ENCODE data around the gene MMP19.

The MMP19 gene

DNA sequence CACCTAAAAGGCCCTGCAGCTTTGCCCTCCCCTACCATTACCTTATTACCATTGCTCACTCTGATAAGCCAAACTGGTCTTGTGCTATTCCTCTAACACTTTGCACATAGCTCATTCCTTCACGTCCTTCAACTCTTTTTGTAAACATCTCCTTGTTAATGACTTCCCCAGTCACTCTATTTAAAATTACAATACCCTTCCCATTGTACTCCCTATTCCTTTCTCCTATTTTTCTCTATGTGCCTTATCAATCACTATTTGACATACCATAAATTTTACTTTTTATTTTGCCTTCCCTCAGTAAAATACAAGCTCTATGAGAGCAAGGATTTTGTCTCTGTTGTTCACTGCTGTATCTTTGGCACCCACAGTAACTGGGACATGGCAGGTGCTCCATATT, 30.6 kb downstream of the MMP19 start:
- no peak for DNase-seq

DNA sequence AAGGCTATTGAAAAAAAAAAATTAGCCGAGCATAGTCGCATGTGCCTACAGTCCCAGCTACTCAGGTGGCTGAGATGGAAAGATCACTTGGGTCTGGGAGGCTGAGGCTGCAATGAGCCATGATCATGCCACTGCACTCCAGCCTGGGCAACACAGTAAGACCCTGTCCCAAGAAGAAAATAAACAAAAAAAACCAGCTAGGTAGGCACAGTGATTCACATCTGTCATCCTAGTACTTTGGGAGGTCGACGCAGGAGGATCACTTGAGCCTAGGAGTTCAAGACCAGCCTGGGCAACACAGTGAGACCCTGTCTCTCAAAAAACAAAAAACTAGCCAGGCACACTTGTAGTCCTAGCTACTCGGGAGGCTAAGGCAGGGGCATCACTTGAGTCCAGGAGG, 33.5 kb downstream of the MMP19 start:
- no peak for DNase-seq

DNA sequence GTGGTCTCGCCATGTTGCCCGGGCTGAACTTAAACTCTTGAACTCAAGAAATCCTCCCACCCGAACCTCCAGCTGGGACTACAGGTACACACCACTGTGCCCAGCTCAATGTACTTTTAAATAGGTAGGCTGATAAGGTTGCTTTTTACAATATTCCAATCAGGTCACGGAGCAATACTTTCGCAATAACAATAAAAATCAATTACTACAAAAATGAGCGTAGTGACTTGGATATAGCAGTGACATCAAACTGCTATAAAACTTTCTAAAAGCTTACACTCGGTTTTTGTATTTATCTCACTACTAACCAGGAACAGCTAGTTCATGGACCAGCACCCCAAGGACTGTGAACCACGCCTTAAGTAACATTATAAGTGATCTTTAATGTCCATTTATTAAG, 35.8 kb downstream of the MMP19 start:
- DNase-seq = no peak

DNA sequence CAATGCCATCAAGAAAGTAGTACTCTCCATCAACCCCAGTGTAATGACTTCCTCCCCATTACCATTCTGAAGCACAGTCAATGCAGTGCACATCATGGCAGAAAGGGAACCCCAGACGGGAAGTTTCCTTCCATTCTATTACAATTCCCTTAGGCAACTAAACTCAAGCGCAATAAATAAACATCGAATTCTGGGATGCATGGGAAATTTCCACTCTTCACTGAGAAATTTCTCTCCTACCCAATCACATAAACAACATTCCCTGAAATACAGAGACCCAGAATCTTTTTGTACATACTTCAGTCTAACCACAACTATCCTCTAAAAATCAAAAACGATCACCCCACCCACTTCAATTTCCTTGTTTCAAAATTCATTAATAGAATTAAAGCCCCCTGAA, 45.2 kb downstream of the MMP19 start:
- DNase-seq = no peak

DNA sequence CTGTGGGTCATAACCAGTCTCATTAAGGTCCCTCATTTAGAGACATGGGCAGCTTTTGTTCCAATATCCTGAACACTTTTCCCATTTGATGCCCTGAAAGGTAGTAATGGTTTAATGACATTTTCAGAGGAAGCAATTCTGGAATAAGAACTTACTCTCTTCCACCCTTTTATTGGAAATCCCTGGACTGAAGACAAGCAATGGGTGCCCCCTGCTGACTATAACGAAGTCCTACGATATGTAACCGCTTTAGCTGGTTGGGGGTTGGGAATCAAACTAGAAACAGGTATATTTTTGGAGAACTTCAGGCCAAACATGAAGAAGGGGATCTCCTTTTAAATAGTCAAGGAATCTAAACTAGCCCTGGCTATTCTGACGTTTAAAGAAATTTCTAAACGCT, 45.7 kb downstream of the MMP19 start:
- DNase-seq = peak; percentile 19

DNA sequence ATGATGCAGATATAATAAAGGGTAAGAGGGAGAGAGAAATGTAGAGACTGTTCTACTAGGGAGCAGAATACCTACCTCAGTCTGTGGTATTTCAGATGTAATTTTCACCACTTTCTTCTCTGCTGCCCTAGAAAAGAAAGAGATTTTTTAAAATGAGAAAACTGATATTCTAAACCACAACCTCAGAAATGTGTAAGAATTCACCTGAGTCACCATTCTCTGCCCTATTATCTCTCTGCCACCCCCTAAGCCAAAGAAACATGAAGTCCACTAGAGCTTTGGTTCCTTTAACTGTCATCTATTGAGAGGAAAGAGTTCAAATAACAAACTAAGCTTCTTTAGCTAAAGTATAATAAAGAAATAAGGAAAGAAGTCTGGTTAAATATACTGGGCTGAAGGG, 46.8 kb downstream of the MMP19 start:
- no peak for DNase-seq

DNA sequence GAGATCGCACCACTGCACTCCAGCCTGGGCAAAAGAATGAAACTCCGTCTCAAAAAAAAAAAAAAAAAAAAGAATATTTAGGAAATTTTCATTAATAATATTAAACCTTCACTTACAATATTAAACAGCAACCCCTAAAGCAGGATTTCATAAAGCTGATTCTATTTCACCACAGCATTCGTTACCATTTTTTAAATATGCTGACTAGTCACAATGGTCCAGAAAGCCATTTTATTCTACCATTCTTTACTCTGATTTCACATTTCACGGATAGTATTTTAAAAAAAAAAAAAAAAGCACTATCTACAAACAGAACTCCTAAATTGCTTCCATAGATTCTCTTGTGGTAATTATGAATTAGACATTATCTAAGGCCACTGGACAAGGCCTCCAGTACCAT, 52.8 kb downstream of the MMP19 start:
- DNase-seq = no peak

DNA sequence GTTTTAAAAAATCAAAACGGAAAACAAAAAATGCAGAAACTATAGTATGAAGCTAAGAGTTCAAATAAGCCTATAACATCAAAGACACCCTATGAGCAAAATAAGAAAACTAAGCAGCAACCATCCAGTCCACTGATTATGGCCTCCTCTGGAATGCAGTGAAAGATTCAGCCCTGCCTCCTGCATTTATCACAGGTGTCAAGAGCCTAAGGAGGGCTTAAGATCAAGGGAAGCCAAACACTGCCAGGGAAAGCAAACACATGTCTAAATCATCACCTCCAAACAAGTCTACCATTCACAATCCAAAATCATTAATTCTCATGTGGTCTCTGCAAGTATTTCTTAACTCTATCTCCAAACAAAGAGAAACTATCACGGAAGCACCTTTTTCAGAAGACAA, 53.6 kb downstream of the MMP19 start:
- DNase-seq = no peak

DNA sequence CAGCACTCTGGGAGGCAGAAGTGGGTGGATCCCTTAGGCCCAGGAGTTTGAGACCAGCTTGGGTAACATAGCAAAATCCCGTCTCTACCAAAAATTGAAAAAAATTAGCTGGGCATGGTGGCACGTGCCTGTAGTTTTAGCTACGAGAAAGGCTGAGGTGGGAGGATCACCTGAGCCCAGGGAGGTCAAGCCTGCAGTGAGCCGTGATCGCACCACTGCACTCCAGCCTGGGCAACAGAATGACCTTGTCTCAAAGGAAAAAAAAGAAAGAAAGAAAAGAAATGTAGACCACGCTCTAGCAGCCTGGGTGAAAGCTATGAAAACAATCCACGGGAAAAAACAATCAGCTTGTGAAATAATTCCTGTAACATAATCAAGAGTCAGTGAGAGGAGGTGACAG, 54.2 kb downstream of the MMP19 start:
- DNase-seq = no peak

All from CD4-positive, alpha-beta T cell treated with Interleukin-17A for 1 hour (primary cell).